ENCODE data around the gene KIF6.

DNA sequence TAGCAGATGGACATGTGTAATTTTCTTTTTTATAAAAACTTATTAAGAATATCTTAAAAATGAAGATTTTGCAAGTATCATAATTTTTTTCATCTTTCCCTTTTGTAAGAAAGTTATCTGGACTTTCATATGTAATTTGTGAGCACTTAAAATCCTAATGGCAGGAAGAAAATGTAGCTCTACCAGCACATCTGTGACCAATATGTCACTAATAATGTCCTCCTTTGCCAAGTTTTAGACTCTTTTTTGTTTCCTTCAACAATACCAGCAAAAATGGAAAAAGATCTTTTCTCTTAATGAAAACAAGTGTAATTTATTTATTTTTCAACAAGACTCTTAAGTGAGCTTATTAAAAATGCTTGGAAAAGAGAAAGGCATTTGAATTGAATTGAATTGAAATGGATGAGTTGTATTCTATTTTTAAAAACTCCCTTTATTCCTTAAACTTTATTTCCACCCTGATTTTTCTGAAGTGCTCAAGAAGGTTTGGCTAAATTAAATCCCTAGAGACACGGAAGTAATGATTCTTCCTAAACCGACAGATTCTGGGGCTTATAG lies 110.7 kb downstream of the KIF6 start:
- TF ChIP-seq POLR2A (IDR thresholded peaks at IDR 0.05; ENCODE audit: borderline replicate concordance, extremely low read depth, insufficient read depth, insufficient read length) (no peak), EZH2 (IDR thresholded peaks at IDR 0.05) (no peak)
